HepG2 (cell line): Measurements from ENCODE around the gene NATD1.

ENCODE experiments used
- BHLHE40 ChIP-seq: IDR thresholded peaks from 2 replicates; pipeline ENCODE4 v1.6.1; 2011; ENCODE audit warnings: low read length, improper control_type of control experiment
- CTCF ChIP-seq: sonication (generic); formaldehyde crosslinking; IDR thresholded peaks from 2 replicates; pipeline ENCODE4 v1.5.0; 2020; ENCODE audit warnings: mild to moderate bottlenecking, missing genetic modification reagents, moderate library complexity
- JUND ChIP-seq: sonication (generic); formaldehyde crosslinking; IDR thresholded peaks from 2 replicates; pipeline ENCODE4 v1.8.0; 2022; ENCODE audit warnings: mild to moderate bottlenecking, missing genetic modification reagents
- POLR2AphosphoS2 ChIP-seq: IDR thresholded peaks from 2 replicates; pipeline ENCODE4 v1.6.1; 2011; ENCODE audit warnings: low read depth, low read length, improper control_type of control experiment
- RXRA ChIP-seq: sonication (generic); formaldehyde crosslinking; IDR thresholded peaks from 2 replicates; pipeline ENCODE4 v1.5.1; 2020; ENCODE audit warnings: missing genetic modification reagents
- STAT6 ChIP-seq: sonication (generic); formaldehyde crosslinking; IDR thresholded peaks from 2 replicates; pipeline ENCODE4 v1.4.0; 2020; ENCODE audit warnings: missing genetic modification reagents, mild to moderate bottlenecking, borderline replicate concordance
- ZNF362 ChIP-seq: sonication (generic); formaldehyde crosslinking; IDR thresholded peaks from 2 replicates; pipeline ENCODE4 v1.4.0; 2020; ENCODE audit warnings: missing genetic modification reagents, mild to moderate bottlenecking, borderline replicate concordance

GRCh38 chr17:21280081-21280518, 26.9 kb upstream of the NATD1 start:
- TF ChIP-seq POLR2AphosphoS2 (no peak), RXRA (CRISPR knock-in tag) (no peak), BHLHE40 (0 out of 2 replicates have a peak, but pooled peaks have one; percentile 25), CTCF (CRISPR knock-in tag) (peak; percentile 100), ZNF362 (no peak), JUND (CRISPR knock-in tag) (no peak), STAT6 (CRISPR knock-in tag) (no peak)
